ENCODE data around the gene EPM2AIP1. TPM values are rescaled to one million over a fixed set of nuclear protein-coding genes. Genes with fewer than 3 reads are reported as not detected.

The EPM2AIP1 gene
- total and polyA plus RNA-seq, 9 of the 15 experiments (the other 6 are each of a cell fraction or from before 2014, with no cell fraction given): 6.7 to 44.8 (median 25.2) TPM

DNA sequence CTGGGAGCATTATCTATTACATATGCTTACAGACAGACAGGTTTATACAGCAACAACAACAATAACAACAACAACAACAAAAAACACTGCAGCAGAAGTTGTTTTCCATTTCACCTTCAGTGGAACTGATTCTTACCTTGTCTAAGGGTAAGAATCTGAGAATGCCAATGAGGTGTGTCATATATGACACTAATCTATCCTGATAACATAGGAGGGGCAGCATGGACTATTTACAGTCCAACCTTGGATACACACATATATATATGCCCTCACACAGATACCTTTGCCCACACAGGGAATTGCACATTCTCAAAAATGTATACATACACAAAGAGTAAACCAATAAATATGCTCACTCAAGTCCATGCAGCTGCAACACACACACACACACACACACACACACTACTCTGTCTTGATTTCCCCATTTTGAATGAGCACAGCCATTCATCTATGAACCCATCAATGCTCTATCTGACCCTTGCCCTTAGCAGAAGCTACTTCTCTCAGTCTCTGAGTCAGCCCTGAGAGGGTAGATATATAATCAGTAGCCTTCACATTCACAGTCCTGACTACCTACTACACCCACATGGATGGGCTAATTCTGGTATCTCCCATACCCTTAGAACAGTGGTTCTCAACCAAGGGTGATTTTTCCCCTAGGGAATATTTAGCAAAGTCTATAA is 38.3 kb downstream of the EPM2AIP1 start (continued):
- TF ChIP-seq MEF2A (IDR thresholded peaks at IDR 0.05; ENCODE audit: control insufficient read depth, low read depth, low read length): no peak
- TF ChIP-seq ZNF124 (CRISPR knock-in tag; IDR thresholded peaks at IDR 0.05): no peak
- TF ChIP-seq, protein P1, sequence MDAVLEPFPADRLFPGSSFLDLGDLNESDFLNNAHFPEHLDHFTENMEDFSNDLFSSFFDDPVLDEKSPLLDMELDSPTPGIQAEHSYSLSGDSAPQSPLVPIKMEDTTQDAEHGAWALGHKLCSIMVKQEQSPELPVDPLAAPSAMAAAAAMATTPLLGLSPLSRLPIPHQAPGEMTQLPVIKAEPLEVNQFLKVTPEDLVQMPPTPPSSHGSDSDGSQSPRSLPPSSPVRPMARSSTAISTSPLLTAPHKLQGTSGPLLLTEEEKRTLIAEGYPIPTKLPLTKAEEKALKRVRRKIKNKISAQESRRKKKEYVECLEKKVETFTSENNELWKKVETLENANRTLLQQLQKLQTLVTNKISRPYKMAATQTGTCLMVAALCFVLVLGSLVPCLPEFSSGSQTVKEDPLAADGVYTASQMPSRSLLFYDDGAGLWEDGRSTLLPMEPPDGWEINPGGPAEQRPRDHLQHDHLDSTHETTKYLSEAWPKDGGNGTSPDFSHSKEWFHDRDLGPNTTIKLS (IDR thresholded peaks at IDR 0.05; ENCODE audit: borderline replicate concordance, low read depth): no peak
- no peak for TF ChIP-seq SP1 (CRISPR knock-in tag; IDR thresholded peaks at IDR 0.05)
- no peak for TF ChIP-seq GATA2 (CRISPR knock-in tag; IDR thresholded peaks at IDR 0.05)
- no peak for TF ChIP-seq CHD2 (IDR thresholded peaks at IDR 0.05; ENCODE audit: low read depth, low read length)
- no peak for TF ChIP-seq EP400 (IDR thresholded peaks at IDR 0.05)
- TF ChIP-seq ETV1 (tag; conservative IDR thresholded peaks at IDR 0.05; ENCODE audit: low read depth): no peak
- TF ChIP-seq, protein P2, sequence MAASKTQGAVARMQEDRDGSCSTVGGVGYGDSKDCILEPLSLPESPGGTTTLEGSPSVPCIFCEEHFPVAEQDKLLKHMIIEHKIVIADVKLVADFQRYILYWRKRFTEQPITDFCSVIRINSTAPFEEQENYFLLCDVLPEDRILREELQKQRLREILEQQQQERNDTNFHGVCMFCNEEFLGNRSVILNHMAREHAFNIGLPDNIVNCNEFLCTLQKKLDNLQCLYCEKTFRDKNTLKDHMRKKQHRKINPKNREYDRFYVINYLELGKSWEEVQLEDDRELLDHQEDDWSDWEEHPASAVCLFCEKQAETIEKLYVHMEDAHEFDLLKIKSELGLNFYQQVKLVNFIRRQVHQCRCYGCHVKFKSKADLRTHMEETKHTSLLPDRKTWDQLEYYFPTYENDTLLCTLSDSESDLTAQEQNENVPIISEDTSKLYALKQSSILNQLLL (CRISPR knock-in tag; IDR thresholded peaks at IDR 0.05; ENCODE audit: borderline replicate concordance): no peak
- TF ChIP-seq MTA1 (IDR thresholded peaks at IDR 0.05; ENCODE audit: borderline replicate concordance): 0 out of 2 replicates have a peak, but pooled peaks have one; percentile 38
- TF ChIP-seq MCM2 (IDR thresholded peaks at IDR 0.05; ENCODE audit: low read depth): no peak
- TF ChIP-seq CBFA2T3 (IDR thresholded peaks at IDR 0.05): peak; percentile 95
- no peak for TF ChIP-seq MTA3 (IDR thresholded peaks at IDR 0.05; ENCODE audit: borderline replicate concordance)
- TF ChIP-seq KLF16 (IDR thresholded peaks at IDR 0.05): peak; percentile 74; the same call in 1 of the 2 replicates
- TF ChIP-seq NR1H2 (CRISPR knock-in tag; IDR thresholded peaks at IDR 0.05): no peak
- no peak for TF ChIP-seq SLC30A9 (CRISPR knock-in tag; IDR thresholded peaks at IDR 0.05)
- no peak for TF ChIP-seq DNMT1 (IDR thresholded peaks at IDR 0.05)
- no peak for TF ChIP-seq ZSCAN32 (CRISPR knock-in tag; IDR thresholded peaks at IDR 0.05)
- TF ChIP-seq FOXP1 (CRISPR knock-in tag; IDR thresholded peaks at IDR 0.05): no peak
- no peak for TF ChIP-seq SRSF1 (IDR thresholded peaks at IDR 0.05; ENCODE audit: low read depth, low read length)
- TF ChIP-seq, protein P3, sequence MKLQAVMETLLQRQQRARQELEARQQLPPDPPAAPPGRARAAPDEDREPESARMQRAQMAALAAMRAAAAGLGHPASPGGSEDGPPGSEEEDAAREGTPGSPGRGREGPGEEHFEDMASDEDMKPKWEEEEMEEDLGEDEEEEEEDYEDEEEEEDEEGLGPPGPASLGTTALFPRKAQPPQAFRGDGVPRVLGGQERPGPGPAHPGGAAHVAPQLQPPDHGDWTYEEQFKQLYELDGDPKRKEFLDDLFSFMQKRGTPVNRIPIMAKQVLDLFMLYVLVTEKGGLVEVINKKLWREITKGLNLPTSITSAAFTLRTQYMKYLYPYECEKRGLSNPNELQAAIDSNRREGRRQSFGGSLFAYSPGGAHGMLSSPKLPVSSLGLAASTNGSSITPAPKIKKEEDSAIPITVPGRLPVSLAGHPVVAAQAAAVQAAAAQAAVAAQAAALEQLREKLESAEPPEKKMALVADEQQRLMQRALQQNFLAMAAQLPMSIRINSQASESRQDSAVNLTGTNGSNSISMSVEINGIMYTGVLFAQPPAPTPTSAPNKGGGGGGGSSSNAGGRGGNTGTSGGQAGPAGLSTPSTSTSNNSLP (IDR thresholded peaks at IDR 0.05; ENCODE audit: borderline replicate concordance, low read depth, low read length): no peak
- no peak for TF ChIP-seq RBBP5 (IDR thresholded peaks at IDR 0.05; ENCODE audit: borderline replicate concordance, insufficient read depth, low read length, poor library complexity, severe bottlenecking)
- no peak for TF ChIP-seq CHD1 (IDR thresholded peaks at IDR 0.05; ENCODE audit: low read length)
- no peak for TF ChIP-seq FOS (IDR thresholded peaks at IDR 0.05; ENCODE audit: extremely low read depth, insufficient read length)
- no peak for TF ChIP-seq ZNF668 (CRISPR knock-in tag; IDR thresholded peaks at IDR 0.05)
- no peak for TF ChIP-seq CAMTA2 (CRISPR knock-in tag; conservative IDR thresholded peaks at IDR 0.05)
- no peak for TF ChIP-seq ZNF41 (CRISPR knock-in tag; conservative IDR thresholded peaks at IDR 0.05)
- TF ChIP-seq NRF1 (conservative IDR thresholded peaks at IDR 0.05 in 1 of 2, IDR thresholded peaks at IDR 0.05 in 1 of 2): no peak
